ENCODE measurements around the gene BTBD10. TPM values are rescaled to one million over a fixed set of nuclear protein-coding genes. Genes with fewer than 3 reads are reported as not detected.

The BTBD10 gene
- total RNA-seq, 1 experiment from 2014 or later, result 30.2 TPM

GRCh38 chr11:13502492-13502891 lies 39.5 kb upstream of the BTBD10 start:
- DNase-seq (no peak), ATAC-seq (no peak)
- H3K9me2 ChIP-seq (replicated peaks; ENCODE audit: low read length), result no peaks in the 10 kb centered on the region
- no peaks in the 10 kb centered on the region for H3K9me3 ChIP-seq (ENCODE audit: low read length)
- no peaks in the 10 kb centered on the region for H3K79me2 ChIP-seq (ENCODE audit: low read length)
- ChIA-PET POLR2A (ENCODE audit: unreplicated experiment) (no interaction called here), CTCF (no interaction called here)
- no peak overlapping the region for H2AFZ ChIP-seq (ENCODE audit: low read length)
- H3K4me3 ChIP-seq (ENCODE audit: low read length), result no peak overlapping the region
- no peaks in the 10 kb centered on the region for H3K36me3 ChIP-seq (ENCODE audit: low read depth, low read length)
- H3K27me3 ChIP-seq (ENCODE audit: low read length), result peaks cover 44% of the 10 kb centered on the region
- H3K27ac ChIP-seq (ENCODE audit: low read length), result no peak overlapping the region
- H3K4me1 ChIP-seq (ENCODE audit: insufficient read depth, low read length), result no peaks in the 10 kb centered on the region
- intact Hi-C loops (cut with micrococcal nuclease), result no loop called here
- TF ChIP-seq EZH2phosphoT487 (IDR thresholded peaks at IDR 0.05; ENCODE audit: borderline replicate concordance, low read length) (no peak), EZH2 (IDR thresholded peaks at IDR 0.05; ENCODE audit: low read length, unreplicated experiment) (no peak), CTCF (conservative IDR thresholded peaks at IDR 0.05; ENCODE audit: low read depth, low read length) (no peak)
- no peak overlapping the region for H3K4me2 ChIP-seq (ENCODE audit: low read length)
- H3K9ac ChIP-seq (ENCODE audit: low read length), result no peak overlapping the region
- no peaks in the 10 kb centered on the region for H3F3A ChIP-seq (ENCODE audit: low read length, unreplicated experiment)
- H4K20me1 ChIP-seq (ENCODE audit: low read length), result no peaks in the 10 kb centered on the region
- BruUV-seq (replicated peaks), result no TSS peak

- no peak for ATAC-seq
- intact Hi-C loops (cut with micrococcal nuclease), result no loop called here
Observed at GRCh38 chr11:13495929-13496328, 32.9 kb upstream of the BTBD10 start, which contains the start of gene PTH. Gene PTH (minus strand): TSS chr11:13495997. CDS start chr11:13492855, 3,142 bp downstream.

GRCh38 chr11:13494051-13494450 lies 31.0 kb upstream of the BTBD10 start:
- H3K4me3 ChIP-seq (ENCODE audit: low read length), result no peak overlapping the region
- H3F3A ChIP-seq (ENCODE audit: low read length, unreplicated experiment), result no peaks in the 10 kb centered on the region
- no peaks in the 10 kb centered on the region for H3K9me2 ChIP-seq (replicated peaks; ENCODE audit: low read length)
- ChIA-PET CTCF (no interaction called here), POLR2A (ENCODE audit: unreplicated experiment) (no interaction called here)
- H3K4me1 ChIP-seq (ENCODE audit: insufficient read depth, low read length), result no peaks in the 10 kb centered on the region
- H3K79me2 ChIP-seq (ENCODE audit: low read length), result no peaks in the 10 kb centered on the region
- H3K9me3 ChIP-seq (ENCODE audit: low read length), result no peaks in the 10 kb centered on the region
- H3K9ac ChIP-seq (ENCODE audit: low read length), result no peak overlapping the region
- H3K36me3 ChIP-seq (ENCODE audit: low read depth, low read length), result no peaks in the 10 kb centered on the region
- TF ChIP-seq EZH2phosphoT487 (IDR thresholded peaks at IDR 0.05; ENCODE audit: borderline replicate concordance, low read length) (no peak), CTCF (conservative IDR thresholded peaks at IDR 0.05; ENCODE audit: low read depth, low read length) (no peak), EZH2 (IDR thresholded peaks at IDR 0.05; ENCODE audit: low read length, unreplicated experiment) (no peak)
- intact Hi-C loops (cut with micrococcal nuclease), result no loop called here
- H3K4me2 ChIP-seq (ENCODE audit: low read length), result no peak overlapping the region
- H3K27ac ChIP-seq (ENCODE audit: low read length), result no peak overlapping the region
- DNase-seq, result no peak
- H4K20me1 ChIP-seq (ENCODE audit: low read length), result no peaks in the 10 kb centered on the region
- no TSS peak for BruUV-seq (replicated peaks)
- H2AFZ ChIP-seq (ENCODE audit: low read length), result no peak overlapping the region
- H3K27me3 ChIP-seq (ENCODE audit: low read length), result peaks cover 64% of the 10 kb centered on the region
- no peak; the same call in 1 of the 2 replicates for ATAC-seq

More at GRCh38 chr11:13495929-13496328, 32.9 kb upstream of the BTBD10 start, which contains the start of gene PTH:
- Histone ChIP-seq H3F3A (ENCODE audit: low read length, unreplicated experiment) (no peaks in the 10 kb centered on the region), H3K79me2 (ENCODE audit: low read length) (no peaks in the 10 kb centered on the region), H3K27me3 (ENCODE audit: low read length) (peaks cover 81% of the 10 kb centered on the region), H4K20me1 (ENCODE audit: low read length) (no peaks in the 10 kb centered on the region), H3K36me3 (ENCODE audit: low read depth, low read length) (no peaks in the 10 kb centered on the region), H3K9me3 (ENCODE audit: low read length) (no peaks in the 10 kb centered on the region), H2AFZ (ENCODE audit: low read length) (no peak within 1 kb of the TSS), H3K27ac (ENCODE audit: low read length) (no peak within 1 kb of the TSS), H3K4me2 (ENCODE audit: low read length) (no peak within 1 kb of the TSS), H3K9me2 (replicated peaks; ENCODE audit: low read length) (no peaks in the 10 kb centered on the region), H3K9ac (ENCODE audit: low read length) (no peak within 1 kb of the TSS), H3K4me1 (ENCODE audit: insufficient read depth, low read length) (no peaks in the 10 kb centered on the region), H3K4me3 (ENCODE audit: low read length) (no peak within 1 kb of the TSS)
- ChIA-PET CTCF (no interaction called here), POLR2A (ENCODE audit: unreplicated experiment) (no interaction called here)
- TF ChIP-seq EZH2phosphoT487 (IDR thresholded peaks at IDR 0.05; ENCODE audit: borderline replicate concordance, low read length), result no peak
- no TSS peak for BruUV-seq (replicated peaks)
- DNase-seq, result no peak

Measured in PC-3 (cell line).